Cardiac ventricle fibroblast (primary cell): ENCODE results near the gene NTMT2. TPM values are rescaled to one million over a fixed set of nuclear protein-coding genes. Genes with fewer than 3 reads are reported as not detected.

Experiments used
- total RNA-seq: library from RNA; depleted of rRNA; stranded (reverse); fragments of >200 nt; gene quantifications from 2 replicates; pipeline ENCODE4 v1.2.3, GENCODE V29; 2015

NTMT2 gene
- total RNA-seq: not detected in 2 replicates

DNA sequence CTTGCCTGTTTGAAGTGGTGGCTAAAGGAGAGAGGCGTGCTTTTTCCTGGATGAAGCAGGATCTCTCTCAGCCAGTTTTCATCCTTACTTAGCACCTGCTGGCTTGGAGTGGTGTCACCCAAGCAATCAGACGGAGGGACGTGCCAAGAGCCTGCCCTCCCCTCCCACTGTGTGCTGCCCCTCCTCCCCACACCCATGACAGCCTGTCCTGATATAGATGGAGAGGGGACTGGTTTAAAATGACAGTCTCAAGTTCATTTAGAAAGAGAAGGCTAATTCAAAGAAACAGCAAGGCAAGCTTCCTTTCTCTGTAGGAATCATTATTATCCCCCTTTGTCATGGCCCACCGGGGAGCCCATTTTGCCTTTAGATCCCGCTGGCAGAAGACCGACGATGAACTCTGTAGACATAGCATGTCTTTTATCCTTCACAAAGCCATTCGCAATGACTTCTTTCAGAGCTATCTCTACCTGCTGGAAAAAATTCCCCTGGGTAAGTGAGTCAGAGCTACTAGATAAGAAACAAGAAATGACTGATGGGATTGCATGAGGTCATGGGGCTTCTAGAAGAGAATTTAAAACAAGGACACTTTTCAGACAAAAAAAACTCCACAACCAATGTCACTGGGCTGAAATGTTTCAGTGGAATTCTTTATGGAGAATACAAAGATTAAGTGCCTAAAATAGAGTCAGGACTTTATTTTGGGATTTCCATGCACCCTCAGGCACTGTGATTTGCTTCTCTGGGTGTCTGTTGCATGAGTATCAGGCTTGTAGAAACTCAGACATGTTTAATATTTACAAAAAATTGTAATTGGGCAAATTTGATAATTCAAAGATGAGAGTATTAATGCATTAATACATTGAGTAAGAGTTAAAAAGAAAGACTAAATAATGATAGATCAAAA is at the start of gene NTMT2:
Gene NTMT2, plus strand, starts transcription at position 190 of the 907 bp plus-strand sequence. Its CDS starts 149 bp downstream, at position 339.

Other genes with a start within 250 kb of the NTMT2 start
- gene KIFAP3, start 71.3 kb upstream of the NTMT2 start, total RNA-seq: 12.8 and 19.0 TPM in 2 replicates